ENCODE data around the gene PBRM1.
"Not testable (repeated sequence)": the region's sequence is repeated elsewhere in the genome, so short reads cannot be mapped to it uniquely, and the experiment has no call there.

The PBRM1 gene

DNA sequence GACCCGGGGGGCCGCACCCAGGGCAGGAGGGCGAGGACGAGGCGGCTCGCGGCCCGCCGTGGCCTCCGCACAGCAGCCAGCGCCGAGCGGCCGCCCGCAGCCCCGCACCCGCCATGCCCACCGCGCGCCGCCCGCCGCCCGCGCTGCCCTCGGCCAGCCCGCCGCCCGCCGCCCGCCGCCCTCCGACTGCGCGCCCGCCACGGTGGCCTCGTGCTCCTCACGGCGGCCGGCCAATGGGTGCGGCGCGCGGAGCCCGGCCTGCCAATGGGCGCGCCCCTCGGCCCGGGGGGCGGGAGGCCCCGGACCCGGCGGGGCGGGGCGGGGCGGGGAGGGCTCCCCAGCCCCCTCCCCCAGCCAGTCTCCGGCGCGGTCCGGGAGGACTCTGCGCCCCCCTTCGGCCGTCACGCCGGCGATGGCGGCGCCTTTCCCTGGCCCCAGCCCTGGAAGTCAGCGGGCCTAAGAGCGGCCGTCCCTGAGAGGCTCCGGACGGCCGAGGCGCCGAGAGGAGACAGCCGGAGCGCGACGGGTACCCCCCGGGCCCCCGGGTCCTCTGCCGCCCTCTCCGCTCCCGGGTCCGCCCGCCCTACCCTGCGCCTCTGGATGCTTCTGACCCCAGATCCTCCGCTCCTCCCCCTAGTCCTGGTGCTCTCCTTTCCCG, 152.0 kb downstream of the PBRM1 start, which contains the start of gene NT5DC2:
NT5DC2 (minus strand) TSS at position 235 of the 658 bp plus-strand sequence; CDS start at position 115, 120 bp downstream.
- peak; percentile 92 for DNase-seq

- peak; percentile 62 for DNase-seq
Measured at GRCh38 chr3:52532838-52533622, 152.7 kb downstream of the PBRM1 start.

- DNase-seq, result peak; percentile 92
Measured at GRCh38 chr3:52532517-52532837, 153.2 kb downstream of the PBRM1 start.

DNA sequence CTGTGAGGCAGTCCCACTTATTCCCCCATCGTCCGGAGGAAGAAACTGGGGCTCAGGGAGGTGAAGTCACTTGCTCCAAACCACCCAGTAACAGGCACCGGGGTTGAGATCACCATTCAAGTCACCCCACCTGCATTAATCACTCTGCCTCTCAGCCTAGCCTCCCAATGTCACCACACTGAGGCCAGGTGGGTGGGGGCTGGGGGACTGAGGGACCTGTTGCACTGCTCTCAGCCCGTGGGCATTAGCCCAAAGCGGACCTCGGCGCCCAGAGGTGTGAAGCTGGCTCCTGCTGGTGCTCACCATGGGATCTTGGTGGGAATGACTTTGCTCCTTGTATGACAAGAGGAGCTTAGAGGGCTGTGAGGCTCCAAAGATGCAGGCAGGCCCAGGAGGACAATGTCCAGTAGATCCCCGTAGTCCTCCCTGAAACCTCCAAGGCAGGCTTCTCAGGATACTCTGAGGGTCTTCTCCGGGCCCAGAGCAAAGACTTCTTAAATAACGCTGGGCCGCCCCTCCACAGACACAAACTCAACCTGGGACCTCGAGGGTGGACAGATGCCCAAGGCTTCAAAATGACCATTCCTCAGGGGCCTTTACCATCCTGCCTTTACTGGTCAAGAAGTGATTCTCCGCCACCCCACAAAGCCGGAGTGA, 153.7 kb downstream of the PBRM1 start:
- no peak for DNase-seq

GRCh38 chr3:52530918-52531826, 154.5 kb downstream of the PBRM1 start:
- no peak for DNase-seq

DNA sequence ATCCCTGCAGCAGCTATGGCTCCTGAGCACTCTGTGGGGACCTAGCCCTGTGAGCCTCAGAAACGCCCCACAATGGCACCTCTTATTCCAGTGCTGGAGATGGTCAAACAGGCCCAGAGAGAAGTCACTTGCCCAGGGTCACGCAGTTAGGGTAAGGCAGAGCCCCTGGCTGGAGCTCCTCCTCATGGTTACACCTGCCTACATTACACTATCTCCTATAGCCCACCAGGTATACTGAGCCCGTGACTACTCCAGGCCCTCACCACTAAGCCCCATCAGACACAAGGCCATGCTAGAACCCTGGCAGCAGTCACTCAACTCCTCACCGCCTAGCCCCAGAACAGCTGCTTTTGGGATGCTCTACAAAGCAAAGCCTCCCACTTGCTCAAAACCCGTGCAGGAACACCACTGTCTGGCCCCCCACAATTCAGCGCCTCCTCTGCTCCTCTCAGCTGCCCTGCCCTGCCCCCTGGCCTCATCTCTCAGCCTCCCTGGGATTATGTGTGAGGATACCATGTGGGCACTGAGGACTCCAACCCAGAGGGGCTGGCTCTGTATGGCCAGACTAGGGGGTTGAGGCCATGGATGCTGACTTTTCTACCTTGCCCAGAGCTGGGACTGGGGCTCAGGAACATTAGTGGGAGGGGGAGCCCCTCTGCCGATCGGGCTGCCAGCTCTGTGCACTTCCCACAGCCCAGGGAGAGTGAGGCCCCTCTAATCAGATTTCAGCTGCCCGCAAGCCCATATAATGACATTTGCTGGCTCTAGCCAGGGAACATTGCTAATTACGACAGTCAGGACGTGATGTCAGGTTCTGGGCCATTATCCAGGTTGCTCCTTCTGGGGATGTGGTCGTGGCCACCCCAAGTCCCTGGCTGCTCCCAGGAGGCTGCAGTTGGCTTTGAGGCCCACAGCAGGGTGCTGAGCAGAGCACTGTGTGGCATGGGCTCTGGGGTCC, 156.1 kb downstream of the PBRM1 start:
- DNase-seq, result no peak

DNA sequence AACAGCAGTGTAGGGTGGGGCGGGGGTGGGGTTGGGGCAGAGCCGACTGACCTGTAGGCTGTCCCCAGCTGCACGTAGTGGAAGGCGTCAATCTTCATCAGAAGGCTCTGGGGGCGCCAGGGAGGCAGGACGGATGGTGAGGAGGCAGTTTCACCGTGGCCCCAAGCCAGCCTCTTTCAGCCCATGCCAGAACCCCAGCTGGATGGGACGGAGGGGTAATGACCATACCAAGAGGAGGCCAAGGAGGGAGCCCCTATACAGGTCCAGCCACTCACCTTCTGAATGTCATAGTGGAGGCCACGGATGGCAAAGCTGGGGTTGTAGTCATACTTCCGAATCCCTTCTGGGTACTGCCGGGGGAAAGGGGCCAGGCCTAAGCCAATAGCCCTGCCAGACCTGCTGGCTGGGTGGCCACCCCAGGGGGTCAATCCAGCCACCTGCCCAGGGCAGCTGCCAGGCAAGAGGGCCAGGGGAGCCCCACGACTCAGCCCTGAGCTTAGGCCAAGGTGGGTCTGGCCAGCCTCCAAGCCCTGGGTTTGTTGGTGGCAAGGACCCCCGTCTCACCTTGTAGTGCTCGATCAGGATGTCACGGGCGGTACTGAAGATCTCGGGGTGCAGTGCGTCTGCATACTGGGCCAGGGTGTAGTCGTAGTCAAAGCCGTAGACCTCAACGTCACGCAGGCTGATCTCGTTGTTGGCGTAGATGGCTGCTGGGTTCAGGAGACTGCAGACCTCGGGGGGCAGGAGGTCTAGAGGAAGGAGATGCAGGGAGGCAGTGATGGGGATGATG, 156.9 kb downstream of the PBRM1 start:
- DNase-seq, result no peak

GRCh38 chr3:52527732-52528585, 157.8 kb downstream of the PBRM1 start:
- no peak for DNase-seq

DNA sequence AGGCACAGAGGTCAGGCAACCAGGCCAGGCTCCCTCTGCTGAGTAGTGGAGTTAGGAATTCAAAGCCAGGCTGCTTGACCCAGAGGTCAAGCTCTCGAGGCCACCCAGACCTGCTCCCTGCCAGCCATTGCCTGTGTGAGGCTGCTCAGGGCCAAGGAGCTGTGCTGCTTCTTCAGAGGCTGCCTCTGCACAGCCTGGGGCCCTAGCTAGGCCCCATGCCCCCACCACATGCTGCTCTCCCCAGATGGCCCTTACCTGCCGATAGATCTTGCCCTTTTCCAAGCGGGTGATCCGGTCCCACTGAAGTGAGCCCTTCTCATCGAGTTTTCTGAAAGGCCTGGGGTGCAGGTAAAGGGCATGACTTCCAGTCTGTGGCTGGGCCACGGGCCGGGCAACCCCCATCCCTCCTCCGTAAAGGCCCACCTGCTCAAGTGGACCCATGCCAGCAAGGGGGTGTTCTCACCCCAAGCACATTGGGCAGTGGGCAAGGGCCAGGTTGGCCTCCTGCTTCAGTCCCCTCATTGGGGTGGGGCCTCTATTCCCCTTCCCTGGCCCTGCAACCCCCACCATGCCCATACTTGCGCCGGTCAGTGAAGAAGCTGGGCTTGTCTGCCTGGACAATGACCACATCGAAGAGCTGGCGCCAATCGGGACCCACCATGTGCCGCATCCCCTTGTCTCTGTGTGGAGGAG, 158.5 kb downstream of the PBRM1 start:
- no peak for DNase-seq

DNA sequence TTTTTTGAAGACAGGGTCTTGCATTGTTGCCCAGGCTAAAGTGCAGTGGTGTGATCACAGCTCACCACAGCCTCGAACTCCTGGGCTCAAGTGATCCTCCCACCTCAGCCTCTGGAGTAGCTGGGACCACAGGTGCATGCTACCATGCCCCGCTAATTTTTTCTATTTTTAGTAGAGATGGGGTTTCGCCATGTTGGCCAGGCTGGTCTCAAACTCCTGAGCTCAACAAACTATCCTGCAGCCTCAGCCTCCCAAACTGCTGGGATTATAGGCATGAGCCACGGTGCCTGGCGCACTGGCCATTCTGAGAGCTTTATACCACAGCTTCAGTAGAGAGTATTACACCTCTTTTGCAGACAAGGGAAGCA, 159.1 kb downstream of the PBRM1 start:
- DNase-seq, result not testable (repeated sequence)

DNA sequence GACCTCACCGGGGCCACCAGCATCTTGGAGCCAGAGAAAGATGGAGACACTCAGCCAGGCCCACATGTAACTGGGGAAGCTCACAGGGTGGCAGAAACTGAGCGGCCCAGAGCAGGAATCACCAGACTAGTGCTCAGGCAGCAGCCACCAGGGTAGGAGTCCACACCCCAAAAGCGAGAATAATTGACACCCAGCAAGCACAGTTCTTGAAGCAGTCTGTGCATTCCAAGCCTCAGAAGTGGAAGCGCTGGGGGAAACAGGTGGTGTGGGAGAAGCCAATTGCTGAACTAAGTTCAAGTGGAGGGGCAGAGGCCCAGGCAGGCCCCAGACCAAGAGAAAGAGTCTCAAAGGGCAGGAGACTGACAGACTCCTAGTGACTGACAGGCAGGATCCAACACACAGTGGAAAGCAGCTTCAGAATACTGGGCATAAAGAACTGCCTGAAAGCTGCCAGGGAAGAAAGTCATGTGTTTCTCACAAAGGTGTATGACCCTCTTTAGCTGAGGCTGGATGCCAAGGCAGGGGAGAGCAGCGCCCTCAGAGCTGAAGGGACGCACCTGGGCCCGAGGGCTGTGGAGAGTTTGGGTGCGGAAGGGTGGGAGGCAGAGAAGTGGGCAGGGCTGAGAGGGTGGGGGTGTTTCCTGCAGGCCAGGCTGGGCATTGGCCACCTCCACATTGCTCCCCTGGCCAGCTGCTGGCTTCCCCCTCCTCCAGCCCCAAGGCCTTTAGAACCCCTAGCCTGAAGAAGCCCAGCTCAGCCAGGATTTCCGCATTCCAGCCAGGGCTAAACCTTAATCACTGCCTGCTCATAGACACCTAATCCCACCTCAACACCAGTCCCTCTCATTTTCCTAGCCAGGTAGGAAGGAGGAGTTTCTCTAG, 159.8 kb downstream of the PBRM1 start:
- no peak for DNase-seq

GRCh38 chr3:52524752-52525679, 160.7 kb downstream of the PBRM1 start:
- DNase-seq, result no peak

DNA sequence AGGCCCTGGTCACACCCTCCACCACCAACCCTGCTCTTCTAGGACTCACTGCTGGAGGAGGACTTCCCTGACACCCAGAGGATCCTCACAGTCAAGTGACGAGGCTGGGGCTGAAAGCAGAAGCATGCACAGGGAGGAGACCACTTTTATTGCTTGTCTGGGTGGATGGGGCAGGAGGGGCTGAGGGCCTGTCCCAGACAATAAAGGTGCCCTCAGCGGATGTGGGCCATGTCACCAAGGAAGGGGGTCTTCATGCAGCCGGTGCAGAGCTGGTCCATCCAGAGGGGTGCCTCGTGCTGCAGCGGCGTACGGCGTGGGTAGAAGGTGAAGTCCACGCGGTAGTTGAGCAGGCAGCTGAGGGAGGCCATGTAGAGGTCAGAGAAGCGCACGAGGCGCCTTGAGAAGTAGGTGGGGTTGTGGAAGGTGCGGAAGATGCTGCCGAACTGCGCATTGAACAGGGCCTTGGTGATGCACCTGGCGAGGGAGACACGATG, 161.4 kb downstream of the PBRM1 start:
- DNase-seq, result no peak

DNA sequence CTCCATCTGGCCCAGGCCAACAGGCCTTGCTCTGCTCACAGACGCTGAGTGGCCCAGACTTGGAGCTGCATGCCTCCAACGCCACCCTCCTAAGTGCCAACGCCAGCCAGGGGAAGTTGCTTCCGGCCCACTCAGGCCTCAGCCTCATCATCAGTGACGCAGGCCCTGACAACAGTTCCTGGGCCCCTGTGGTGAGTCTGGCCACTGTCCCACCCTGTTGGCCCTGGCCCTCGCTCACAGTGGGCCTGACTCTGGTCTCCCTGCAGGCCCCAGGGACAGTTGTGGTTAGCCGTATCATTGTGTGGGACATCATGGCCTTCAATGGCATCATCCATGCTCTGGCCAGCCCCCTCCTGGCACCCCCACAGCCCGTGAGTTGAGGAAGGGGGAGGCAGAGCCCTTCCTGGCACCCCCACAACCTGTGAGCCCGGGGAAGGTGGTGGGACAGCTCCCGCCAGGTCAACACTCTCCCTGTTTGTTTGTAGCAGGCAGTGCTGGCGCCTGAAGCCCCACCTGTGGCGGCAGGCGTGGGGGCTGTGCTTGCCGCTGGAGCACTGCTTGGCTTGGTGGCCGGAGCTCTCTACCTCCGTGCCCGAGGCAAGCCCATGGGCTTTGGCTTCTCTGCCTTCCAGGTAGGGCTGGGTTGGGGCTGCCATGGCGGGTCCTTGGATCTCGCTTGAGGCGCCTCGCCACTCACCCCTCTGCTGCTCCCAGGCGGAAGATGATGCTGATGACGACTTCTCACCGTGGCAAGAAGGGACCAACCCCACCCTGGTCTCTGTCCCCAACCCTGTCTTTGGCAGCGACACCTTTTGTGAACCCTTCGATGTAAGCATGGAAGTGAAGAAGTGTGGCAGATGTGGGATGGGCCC, 162.1 kb downstream of the PBRM1 start:
- DNase-seq, result no peak

DNA sequence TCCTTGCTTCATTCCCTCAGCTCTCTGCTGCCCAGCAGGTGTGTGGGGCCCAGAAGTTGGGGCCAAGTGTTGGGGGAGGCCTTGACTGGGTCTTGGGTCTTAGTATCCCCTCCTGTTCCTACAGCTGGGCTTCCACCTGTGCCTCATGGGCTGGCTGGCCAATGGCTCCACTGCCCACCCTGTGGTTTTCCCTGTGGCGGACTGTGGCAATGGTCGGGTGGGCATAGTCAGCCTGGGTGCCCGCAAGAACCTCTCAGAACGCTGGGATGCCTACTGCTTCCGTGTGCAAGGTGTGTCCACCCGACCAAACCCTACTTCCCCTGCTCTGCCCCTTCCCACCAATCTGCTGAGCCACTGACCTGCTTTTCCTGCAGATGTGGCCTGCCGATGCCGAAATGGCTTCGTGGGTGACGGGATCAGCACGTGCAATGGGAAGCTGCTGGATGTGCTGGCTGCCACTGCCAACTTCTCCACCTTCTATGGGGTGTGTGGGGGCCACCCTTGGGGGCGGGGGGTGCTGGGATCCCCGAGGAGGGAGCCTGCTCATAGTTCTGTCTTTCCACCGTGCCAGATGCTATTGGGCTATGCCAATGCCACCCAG, 163.0 kb downstream of the PBRM1 start:
- no peak for DNase-seq

All from hematopoietic multipotent progenitor cell treated with erythropoietin and hydrocortisone succinate and interleukin-3 and kit ligand, for 4 days (in vitro differentiated cells).